Jurkat, Clone E6-1 (cell line): ENCODE results near the gene RPN2.
A peak's percentile ranks its signal among the peaks of the same experiment; 100 is the strongest.

Experiments used
- DNase-seq: peaks from one replicate; pipeline ENCODE4 v3.0.0-alpha.2; 2011; ENCODE audit warnings: low read depth, low spot score
- H3K4me3 ChIP-seq: 2 replicates; pipeline ENCODE4 v1.5.1; 2011; ENCODE audit warnings: mild to moderate bottlenecking, low read length, control low read depth, moderate library complexity

Gene RPN2

GRCh38 chr20:37257988-37258387 is 78.9 kb downstream of the RPN2 start:
- no peak overlapping the region for H3K4me3 ChIP-seq
- DNase-seq = no peak

GRCh38 chr20:37259031-37259430 is 79.9 kb downstream of the RPN2 start:
- DNase-seq = no peak
- H3K4me3 ChIP-seq = no peak overlapping the region

GRCh38 chr20:37259865-37260264 is 80.7 kb downstream of the RPN2 start:
- no peak for DNase-seq
- H3K4me3 ChIP-seq = no peak overlapping the region

GRCh38 chr20:37260923-37261322 is 81.8 kb downstream of the RPN2 start:
- no peak overlapping the region for H3K4me3 ChIP-seq
- DNase-seq = no peak

- DNase-seq = no peak
These were observed 82.6 kb downstream of the RPN2 start, which contains the start of gene GHRH for GRCh38 chr20:37261714-37262113. TSS of gene GHRH (minus strand) at chr20:37261814. CDS start at chr20:37256889, 4,925 bp downstream.

GRCh38 chr20:37262505-37262904 is 83.4 kb downstream of the RPN2 start:
- no peak for DNase-seq
- H3K4me3 ChIP-seq = no peak overlapping the region

More at GRCh38 chr20:37261714-37262113, 82.6 kb downstream of the RPN2 start, which contains the start of gene GHRH:
- no peak within 1 kb of the TSS for H3K4me3 ChIP-seq

GRCh38 chr20:37263686-37264085 is 84.6 kb downstream of the RPN2 start:
- DNase-seq = no peak
- H3K4me3 ChIP-seq = no peak overlapping the region

GRCh38 chr20:37265152-37265551 is 86.0 kb downstream of the RPN2 start:
- no peak overlapping the region for H3K4me3 ChIP-seq
- peak; percentile 80 for DNase-seq

- H3K4me3 ChIP-seq = no peak overlapping the region
- no peak for DNase-seq
These were observed 88.0 kb downstream of the RPN2 start for GRCh38 chr20:37266940-37267666.

- DNase-seq = no peak
- no peak overlapping the region for H3K4me3 ChIP-seq
These were observed 88.7 kb downstream of the RPN2 start for GRCh38 chr20:37267667-37268313.

- no peak overlapping the region for H3K4me3 ChIP-seq
These were observed 91.7 kb downstream of the RPN2 start for GRCh38 chr20:37270576-37271420.

GRCh38 chr20:37271421-37271768 is 92.3 kb downstream of the RPN2 start:
- no peak for DNase-seq
- no peak overlapping the region for H3K4me3 ChIP-seq

More at GRCh38 chr20:37270576-37271420, 91.7 kb downstream of the RPN2 start:
- DNase-seq = no peak

- DNase-seq = no peak
- H3K4me3 ChIP-seq = no peak overlapping the region
These were observed 94.9 kb downstream of the RPN2 start for GRCh38 chr20:37273988-37274387.

- no peak for DNase-seq
- H3K4me3 ChIP-seq = no peak overlapping the region
These were observed 95.9 kb downstream of the RPN2 start for GRCh38 chr20:37274851-37275524.

GRCh38 chr20:37276494-37277252 is 97.5 kb downstream of the RPN2 start:
- peak; percentile 18 for DNase-seq

GRCh38 chr20:37277253-37277593 is 98.1 kb downstream of the RPN2 start:
- no peak for DNase-seq
- H3K4me3 ChIP-seq = no peak overlapping the region

More at GRCh38 chr20:37276494-37277252, 97.5 kb downstream of the RPN2 start:
- no peak overlapping the region for H3K4me3 ChIP-seq

- no peak for DNase-seq
- no peak overlapping the region for H3K4me3 ChIP-seq
These were observed 99.9 kb downstream of the RPN2 start for GRCh38 chr20:37278966-37279590.

- H3K4me3 ChIP-seq = no peak overlapping the region
- DNase-seq = no peak
These were observed 100.7 kb downstream of the RPN2 start for GRCh38 chr20:37279820-37280219.
